Ishikawa (cell line): ENCODE results near the gene ARMC2.

Source experiments
- CEBPB ChIP-seq: IDR thresholded peaks from 2 replicates; pipeline ENCODE4 v1.6.1; 2012
- CREB1 ChIP-seq: IDR thresholded peaks from 2 replicates; pipeline ENCODE4 v1.6.1; 2012; ENCODE audit warnings: low read depth
- EGR1 ChIP-seq: IDR thresholded peaks from 2 replicates; pipeline ENCODE4 v1.6.1; 2012
- EP300 ChIP-seq: IDR thresholded peaks from 2 replicates; pipeline ENCODE4 v1.6.1; 2012; ENCODE audit warnings: borderline replicate concordance
- FOXM1 ChIP-seq: IDR thresholded peaks from 2 replicates; pipeline ENCODE4 v1.6.1; 2012; ENCODE audit warnings: low read depth, borderline replicate concordance
- NFIC ChIP-seq: IDR thresholded peaks from 2 replicates; pipeline ENCODE4 v1.6.1; 2012
- RAD21 ChIP-seq: IDR thresholded peaks from 2 replicates; pipeline ENCODE4 v1.6.1; 2012; ENCODE audit warnings: low read depth
- TAF1 ChIP-seq: IDR thresholded peaks from 2 replicates; pipeline ENCODE4 v1.6.1; 2012; ENCODE audit warnings: low read depth, mild to moderate bottlenecking
- TCF12 ChIP-seq: IDR thresholded peaks from 2 replicates; pipeline ENCODE4 v1.6.1; 2012; ENCODE audit warnings: low read depth
- TEAD4 ChIP-seq: IDR thresholded peaks from 2 replicates; pipeline ENCODE4 v1.6.1; 2012
- YY1 ChIP-seq: IDR thresholded peaks from 2 replicates; pipeline ENCODE4 v1.6.1; 2012; ENCODE audit warnings: low read depth
- ZBTB7A ChIP-seq: IDR thresholded peaks from 2 replicates; pipeline ENCODE4 v1.6.1; 2012; ENCODE audit warnings: low read depth
- TF ChIP-seq, protein P1 (sequence below): IDR thresholded peaks from 2 replicates; pipeline ENCODE4 v1.6.1; 2012
- TF ChIP-seq, protein P2 (sequence below): IDR thresholded peaks from 2 replicates; pipeline ENCODE4 v1.6.1; 2012
- TF ChIP-seq, protein P3 (sequence below): IDR thresholded peaks from 2 replicates; pipeline ENCODE4 v1.6.1; 2012; ENCODE audit warnings: low read depth, mild to moderate bottlenecking

ARMC2 gene

DNA sequence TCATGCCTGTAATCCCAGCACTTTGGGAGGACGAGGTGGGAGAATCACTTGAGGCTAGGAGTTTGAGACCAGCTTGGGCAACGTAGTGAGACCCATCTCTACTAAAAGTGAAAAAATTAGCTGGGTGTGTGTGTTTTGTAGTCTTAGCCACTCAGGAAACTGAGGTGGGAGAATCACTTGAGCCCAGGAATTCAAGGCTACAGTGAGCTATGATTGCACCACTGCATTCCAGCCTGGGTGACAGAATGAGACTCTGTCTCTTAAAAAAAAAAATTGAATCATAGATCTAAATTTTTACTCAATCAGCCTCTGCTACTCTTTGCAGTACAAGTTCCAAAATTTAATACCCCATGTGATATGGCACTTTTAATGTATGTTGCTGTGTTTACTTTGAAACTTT is 121.6 kb downstream of the ARMC2 start:
- no peak for TF ChIP-seq TCF12
- TF ChIP-seq YY1: no peak
- no peak for TF ChIP-seq TAF1
- no peak for TF ChIP-seq EGR1
- no peak for TF ChIP-seq CEBPB
- no peak for TF ChIP-seq TEAD4
- no peak for TF ChIP-seq NFIC
- TF ChIP-seq EP300: no peak
- TF ChIP-seq, protein P1, sequence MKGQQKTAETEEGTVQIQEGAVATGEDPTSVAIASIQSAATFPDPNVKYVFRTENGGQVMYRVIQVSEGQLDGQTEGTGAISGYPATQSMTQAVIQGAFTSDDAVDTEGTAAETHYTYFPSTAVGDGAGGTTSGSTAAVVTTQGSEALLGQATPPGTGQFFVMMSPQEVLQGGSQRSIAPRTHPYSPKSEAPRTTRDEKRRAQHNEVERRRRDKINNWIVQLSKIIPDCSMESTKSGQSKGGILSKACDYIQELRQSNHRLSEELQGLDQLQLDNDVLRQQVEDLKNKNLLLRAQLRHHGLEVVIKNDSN: no peak

DNA sequence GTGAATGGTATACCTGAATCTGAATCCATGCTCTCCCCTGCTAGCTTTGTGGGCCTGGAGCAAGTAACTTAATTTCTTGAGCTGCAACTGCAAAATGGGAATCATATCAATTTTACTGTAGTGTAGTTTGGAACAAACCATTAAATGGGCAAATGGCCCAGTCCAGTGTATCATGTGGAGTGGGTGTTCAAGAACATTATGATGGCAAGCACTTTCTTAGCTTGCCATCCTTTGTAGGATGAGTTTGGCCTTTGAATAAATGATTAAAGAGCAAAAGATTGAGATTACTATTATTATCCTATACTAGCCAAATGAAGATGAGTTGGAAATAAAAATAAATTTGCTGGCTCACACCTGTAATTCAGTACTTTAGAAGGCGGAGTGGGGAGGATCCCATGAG is 126.0 kb downstream of the ARMC2 start:
- no peak for TF ChIP-seq EP300
- no peak for TF ChIP-seq CEBPB
- TF ChIP-seq NFIC: no peak
- TF ChIP-seq FOXM1: no peak
- TF ChIP-seq CREB1: no peak
- no peak for TF ChIP-seq EGR1
- TF ChIP-seq TEAD4: no peak
- TF ChIP-seq RAD21: no peak
- TF ChIP-seq, protein P1: no peak
- TF ChIP-seq, protein P2, sequence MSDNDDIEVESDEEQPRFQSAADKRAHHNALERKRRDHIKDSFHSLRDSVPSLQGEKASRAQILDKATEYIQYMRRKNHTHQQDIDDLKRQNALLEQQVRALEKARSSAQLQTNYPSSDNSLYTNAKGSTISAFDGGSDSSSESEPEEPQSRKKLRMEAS: no peak
- TF ChIP-seq ZBTB7A: no peak
- no peak for TF ChIP-seq TAF1

DNA sequence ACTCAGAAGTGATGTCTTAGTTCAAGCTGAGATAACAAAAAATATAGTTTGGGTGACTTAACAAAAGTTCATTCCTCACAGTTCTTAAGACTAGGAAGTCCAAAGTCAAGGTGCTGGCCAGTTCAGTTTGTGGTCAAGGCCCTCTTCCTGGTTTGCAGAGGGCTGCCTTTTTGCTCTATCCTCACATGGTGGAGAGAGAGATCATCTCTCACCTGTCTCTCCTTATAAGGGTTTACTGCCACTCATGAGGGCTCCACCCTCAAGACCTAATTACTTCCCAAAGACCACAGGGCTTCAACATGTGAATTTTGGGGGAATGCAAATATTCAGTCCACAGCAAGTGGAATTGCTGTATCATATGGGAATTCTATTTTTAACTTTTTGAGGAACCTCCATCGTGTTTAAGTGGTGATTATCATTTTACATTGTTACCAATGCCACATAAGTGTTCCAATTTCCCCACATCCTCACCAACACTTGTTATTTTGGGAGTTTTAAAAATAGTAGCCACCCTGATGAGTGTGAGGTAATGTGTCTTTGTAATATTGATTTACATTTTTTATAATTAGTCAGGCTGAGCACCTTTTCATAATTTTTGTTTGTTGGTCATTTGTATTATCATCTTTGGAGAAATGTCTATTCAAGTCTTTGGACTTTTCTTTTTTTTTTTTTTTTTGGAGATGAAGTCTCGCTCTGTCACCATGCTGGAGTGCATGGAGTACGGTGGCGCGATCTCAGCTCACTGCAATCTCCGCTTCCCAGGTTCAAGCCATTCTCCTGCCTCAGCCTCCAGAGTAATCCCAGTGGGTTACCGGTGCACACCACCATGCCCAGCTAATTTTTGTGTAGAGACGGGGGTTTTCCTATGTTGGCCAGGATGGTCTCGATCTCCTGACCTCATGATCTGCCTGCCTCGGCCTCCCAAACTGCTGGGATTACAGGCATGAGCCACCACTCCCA is 134.2 kb downstream of the ARMC2 start:
- TF ChIP-seq EP300: no peak
- TF ChIP-seq, protein P1: no peak
- no peak for TF ChIP-seq FOXM1
- TF ChIP-seq YY1: no peak
- TF ChIP-seq CEBPB: no peak
- no peak for TF ChIP-seq RAD21
- TF ChIP-seq TAF1: no peak
- no peak for TF ChIP-seq NFIC
- TF ChIP-seq, protein P2: no peak
- no peak for TF ChIP-seq ZBTB7A
- no peak for TF ChIP-seq EGR1
- no peak for TF ChIP-seq CREB1
- no peak for TF ChIP-seq TCF12
- TF ChIP-seq TEAD4: no peak

DNA sequence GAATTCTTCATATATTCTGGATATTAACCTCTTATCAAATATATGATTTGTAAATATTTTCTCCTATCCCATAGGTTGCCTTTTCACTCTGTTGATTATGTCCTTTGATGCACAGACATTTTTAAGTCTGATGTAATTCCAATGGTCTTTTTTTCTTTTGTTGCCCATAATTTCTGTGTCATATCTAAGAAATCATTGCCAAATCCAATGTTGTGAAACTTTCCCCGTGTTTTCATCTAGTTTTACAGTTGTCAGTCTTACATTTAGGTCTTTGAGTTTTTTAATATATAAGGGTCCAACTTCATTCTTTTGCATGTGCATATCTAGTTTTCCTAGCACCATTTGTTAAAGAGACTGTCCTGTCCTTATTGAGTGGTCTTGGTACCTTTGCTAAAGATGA is 134.9 kb downstream of the ARMC2 start:
- TF ChIP-seq, protein P3, sequence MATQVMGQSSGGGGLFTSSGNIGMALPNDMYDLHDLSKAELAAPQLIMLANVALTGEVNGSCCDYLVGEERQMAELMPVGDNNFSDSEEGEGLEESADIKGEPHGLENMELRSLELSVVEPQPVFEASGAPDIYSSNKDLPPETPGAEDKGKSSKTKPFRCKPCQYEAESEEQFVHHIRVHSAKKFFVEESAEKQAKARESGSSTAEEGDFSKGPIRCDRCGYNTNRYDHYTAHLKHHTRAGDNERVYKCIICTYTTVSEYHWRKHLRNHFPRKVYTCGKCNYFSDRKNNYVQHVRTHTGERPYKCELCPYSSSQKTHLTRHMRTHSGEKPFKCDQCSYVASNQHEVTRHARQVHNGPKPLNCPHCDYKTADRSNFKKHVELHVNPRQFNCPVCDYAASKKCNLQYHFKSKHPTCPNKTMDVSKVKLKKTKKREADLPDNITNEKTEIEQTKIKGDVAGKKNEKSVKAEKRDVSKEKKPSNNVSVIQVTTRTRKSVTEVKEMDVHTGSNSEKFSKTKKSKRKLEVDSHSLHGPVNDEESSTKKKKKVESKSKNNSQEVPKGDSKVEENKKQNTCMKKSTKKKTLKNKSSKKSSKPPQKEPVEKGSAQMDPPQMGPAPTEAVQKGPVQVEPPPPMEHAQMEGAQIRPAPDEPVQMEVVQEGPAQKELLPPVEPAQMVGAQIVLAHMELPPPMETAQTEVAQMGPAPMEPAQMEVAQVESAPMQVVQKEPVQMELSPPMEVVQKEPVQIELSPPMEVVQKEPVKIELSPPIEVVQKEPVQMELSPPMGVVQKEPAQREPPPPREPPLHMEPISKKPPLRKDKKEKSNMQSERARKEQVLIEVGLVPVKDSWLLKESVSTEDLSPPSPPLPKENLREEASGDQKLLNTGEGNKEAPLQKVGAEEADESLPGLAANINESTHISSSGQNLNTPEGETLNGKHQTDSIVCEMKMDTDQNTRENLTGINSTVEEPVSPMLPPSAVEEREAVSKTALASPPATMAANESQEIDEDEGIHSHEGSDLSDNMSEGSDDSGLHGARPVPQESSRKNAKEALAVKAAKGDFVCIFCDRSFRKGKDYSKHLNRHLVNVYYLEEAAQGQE: no peak
- TF ChIP-seq EP300 (no peak), NFIC (no peak), TCF12 (no peak), ZBTB7A (no peak), CREB1 (no peak), RAD21 (no peak), CEBPB (no peak)

DNA sequence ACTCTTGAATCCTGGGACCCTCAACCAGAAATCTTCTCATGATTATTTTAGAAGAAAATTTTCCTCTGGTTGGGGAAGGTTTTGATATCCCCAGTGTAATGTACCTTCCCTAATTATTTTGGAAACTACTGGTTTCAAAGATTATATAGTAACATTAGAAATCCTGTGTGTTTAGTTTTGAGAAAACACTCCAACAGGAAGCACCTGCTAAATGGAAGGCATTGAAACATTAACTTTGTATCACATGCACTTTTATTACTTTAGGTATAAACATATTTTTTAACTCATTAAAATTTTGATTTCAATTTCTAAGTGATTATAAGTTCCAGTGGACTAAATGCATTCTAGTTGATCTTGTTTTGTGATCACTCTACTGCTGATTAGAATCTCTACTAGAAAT is 137.1 kb downstream of the ARMC2 start:
- TF ChIP-seq TEAD4 (no peak), NFIC (no peak)

DNA sequence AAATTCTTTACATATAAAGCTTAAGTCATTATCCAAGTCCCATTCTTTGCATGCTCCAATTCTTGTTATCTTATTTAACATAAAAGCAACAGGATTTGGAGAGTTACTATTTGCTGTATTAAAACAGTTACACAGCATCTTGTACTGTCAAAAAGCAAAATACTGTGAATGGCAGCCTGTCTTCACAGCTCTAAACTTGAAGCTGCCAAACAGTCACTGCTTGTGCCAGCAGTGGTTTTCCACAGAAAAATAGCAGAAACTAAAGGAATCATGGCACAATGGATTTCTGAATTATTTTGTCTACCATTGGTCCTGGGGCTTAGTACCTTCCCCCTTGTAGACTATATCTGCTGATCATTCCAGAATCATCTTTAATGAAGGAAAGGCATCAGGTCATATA is 138.9 kb downstream of the ARMC2 start:
- TF ChIP-seq CEBPB: no peak
- no peak for TF ChIP-seq TEAD4
- TF ChIP-seq, protein P2: no peak
- TF ChIP-seq, protein P3: no peak
- no peak for TF ChIP-seq EGR1
- no peak for TF ChIP-seq RAD21
- no peak for TF ChIP-seq NFIC
- no peak for TF ChIP-seq YY1
- TF ChIP-seq TCF12: no peak
- TF ChIP-seq CREB1: no peak
- no peak for TF ChIP-seq EP300
- no peak for TF ChIP-seq TAF1
- no peak for TF ChIP-seq ZBTB7A
- TF ChIP-seq, protein P1: no peak
- TF ChIP-seq FOXM1: no peak
